Upper lobe of left lung (tissue), 6 donors: ENCODE results near the gene PPM1B. TPM values are rescaled to one million over a fixed set of nuclear protein-coding genes. Genes with fewer than 3 reads are reported as not detected.

Experiments
- ATAC-seq, 2 donors: fragments of 200-7000 bp; cut with Tn5 transposase; one replicate each; pipeline ENCODE4 v1.9.1; 2022; ENCODE audit warnings: mild to moderate bottlenecking in 2 of 2, moderate library complexity in 2 of 2; ENCODE audit not compliant: low FRiP score in 2 of 2
- DNase-seq, 2 donors: peaks; one replicate each; pipeline ENCODE4 v3.0.0-alpha.2; 2019 to 2020
- H3K27ac ChIP-seq, 4 donors: fragments of 200-600 bp; sonication (generic); one replicate each; pipeline ENCODE4 v1.5.1; 2016 to 2019
- H3K27me3 ChIP-seq, 4 donors: fragments of 200-600 bp; sonication (generic); one replicate each; pipeline ENCODE4 v1.5.1; 2017 to 2019
- H3K36me3 ChIP-seq, 4 donors: fragments of 200-600 bp; sonication (generic); one replicate each; pipeline ENCODE4 v1.5.1; 2016 to 2019
- H3K4me1 ChIP-seq, 4 donors: fragments of 200-600 bp; sonication (generic); one replicate each; pipeline ENCODE4 v1.5.1; 2018 to 2019
- H3K4me3 ChIP-seq, 4 donors: fragments of 200-600 bp; sonication (generic); one replicate each; pipeline ENCODE4 v1.5.1; 2017 to 2019; ENCODE audit warnings: mild to moderate bottlenecking in 2 of 4, moderate library complexity in 1 of 4
- H3K9me3 ChIP-seq, 4 donors: fragments of 200-600 bp; sonication (generic); one replicate each; pipeline ENCODE4 v1.5.1; 2018 to 2019
- EP300 ChIP-seq, 4 donors: sonication (generic); formaldehyde crosslinking; IDR thresholded peaks; one replicate each; pipeline ENCODE4 v1.5.1; 2017; ENCODE audit warnings: antibody characterized with exemption in 4 of 4, control low read depth in 2 of 4
- POLR2A ChIP-seq, 4 donors: fragments of 450-650 bp; IDR thresholded peaks; one replicate each; pipeline ENCODE4 v1.5.1; 2016 to 2017; ENCODE audit warnings: antibody characterized with exemption in 4 of 4, mild to moderate bottlenecking in 2 of 4
- POLR2AphosphoS5 ChIP-seq, 2 donors: sonication (generic); formaldehyde crosslinking; IDR thresholded peaks; one replicate each; pipeline ENCODE4 v1.5.1; 2017; ENCODE audit warnings: antibody characterized with exemption in 2 of 2
- WGBS, 2 donors: methylation state at CpG; one replicate each; pipeline ENCODE4 v1.1.5; 2017 to 2018; 5-methylcytosine and 5-hydroxymethylcytosine counted together
- total RNA-seq, 6 donors: library from RNA; depleted of rRNA in 4 of 6; stranded (reverse); fragments of >200 nt in 4 of 6; gene quantifications; one replicate each; pipeline versions ENCODE4 v1.1.0 to v1.2.1, GENCODE V29; 2016 to 2021
- TF ChIP-seq, protein P1 (sequence below), 6 experiments: fragments of 450-650 bp in 4 of 6; fragments of 200-600 bp in 2 of 6; sonication (generic) in 2 of 6; IDR thresholded peaks; one replicate each; pipeline ENCODE4 v1.5.1; 2016 to 2019; ENCODE audit warnings: antibody characterized with exemption in 6 of 6
- donor health status: DM: no; HTN: no; CAD: no; lungs with moderate emphysema.
- donor health status: DM: no; HTN: yes; CAD: no; lungs with severe emphysema.

The PPM1B gene
- total RNA-seq, 6 donors from 2014 or later: 35.5 to 71.2 (median 45.6) TPM

- ATAC-seq (no peak), DNase-seq (no peak)
- Histone ChIP-seq H3K4me1 (peaks cover 0 to 7% (median 2%) of the 10 kb centered on the region in 4 donors), H3K36me3 (peaks cover 0 to 13% (median under 1%) of the 10 kb centered on the region in 4 donors), H3K4me3 (no peak overlapping the region), H3K27me3 (no peaks in the 10 kb centered on the region), H3K27ac (no peak overlapping the region), H3K9me3 (no peaks in the 10 kb centered on the region)
- TF ChIP-seq EP300 (IDR thresholded peaks at IDR 0.05) (no peak), POLR2AphosphoS5 (IDR thresholded peaks at IDR 0.05) (no peak), POLR2A (IDR thresholded peaks at IDR 0.05) (no peak)
- TF ChIP-seq, protein P1, sequence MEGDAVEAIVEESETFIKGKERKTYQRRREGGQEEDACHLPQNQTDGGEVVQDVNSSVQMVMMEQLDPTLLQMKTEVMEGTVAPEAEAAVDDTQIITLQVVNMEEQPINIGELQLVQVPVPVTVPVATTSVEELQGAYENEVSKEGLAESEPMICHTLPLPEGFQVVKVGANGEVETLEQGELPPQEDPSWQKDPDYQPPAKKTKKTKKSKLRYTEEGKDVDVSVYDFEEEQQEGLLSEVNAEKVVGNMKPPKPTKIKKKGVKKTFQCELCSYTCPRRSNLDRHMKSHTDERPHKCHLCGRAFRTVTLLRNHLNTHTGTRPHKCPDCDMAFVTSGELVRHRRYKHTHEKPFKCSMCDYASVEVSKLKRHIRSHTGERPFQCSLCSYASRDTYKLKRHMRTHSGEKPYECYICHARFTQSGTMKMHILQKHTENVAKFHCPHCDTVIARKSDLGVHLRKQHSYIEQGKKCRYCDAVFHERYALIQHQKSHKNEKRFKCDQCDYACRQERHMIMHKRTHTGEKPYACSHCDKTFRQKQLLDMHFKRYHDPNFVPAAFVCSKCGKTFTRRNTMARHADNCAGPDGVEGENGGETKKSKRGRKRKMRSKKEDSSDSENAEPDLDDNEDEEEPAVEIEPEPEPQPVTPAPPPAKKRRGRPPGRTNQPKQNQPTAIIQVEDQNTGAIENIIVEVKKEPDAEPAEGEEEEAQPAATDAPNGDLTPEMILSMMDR (IDR thresholded peaks at IDR 0.05): no peak
- 38 to 41% methylated on average over 2 of the region's 2 CpGs for WGBS, 2 donors
Observed at GRCh38 chr2:44233450-44234128, 64.9 kb downstream of the PPM1B start.

DNA sequence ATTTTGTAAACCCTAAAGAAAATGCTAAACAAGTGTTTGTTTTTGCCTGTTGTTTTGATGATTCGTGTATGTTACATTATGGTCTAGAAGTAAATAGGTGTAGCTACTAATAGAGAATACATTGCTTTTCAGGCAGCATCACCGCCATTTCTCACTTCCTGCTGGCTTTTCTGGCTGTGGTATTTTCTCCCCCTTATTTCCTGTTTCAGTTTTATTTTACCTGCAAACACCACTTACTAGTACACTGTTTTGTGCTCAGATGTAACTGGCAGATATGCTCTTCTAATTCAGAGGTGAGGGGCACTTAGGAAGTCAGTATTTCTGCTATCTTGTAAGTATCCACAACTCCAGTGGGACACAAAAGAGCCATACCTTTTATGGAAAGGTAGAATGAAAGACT lies 68.5 kb downstream of the PPM1B start:
- TF ChIP-seq, protein P1 (IDR thresholded peaks at IDR 0.05): no peak
- TF ChIP-seq POLR2AphosphoS5 (IDR thresholded peaks at IDR 0.05) (no peak), EP300 (IDR thresholded peaks at IDR 0.05) (no peak)
- Histone ChIP-seq H3K36me3 (peaks cover 0 to 2% (median 0%) of the 10 kb centered on the region in 4 donors), H3K27ac (no peak overlapping the region), H3K27me3 (no peaks in the 10 kb centered on the region), H3K9me3 (no peaks in the 10 kb centered on the region), H3K4me1 (peaks cover 0 to 7% (median 2%) of the 10 kb centered on the region in 4 donors), H3K4me3 (no peak overlapping the region)
- ATAC-seq (no peak), DNase-seq (no peak)
- 55 to 57% methylated on average over 2 of the region's 2 CpGs for WGBS, 2 donors

- Histone ChIP-seq H3K4me1 (peaks cover 8 to 11% (median 9%) of the 10 kb centered on the region in 4 donors), H3K27me3 (no peaks in the 10 kb centered on the region), H3K4me3 (no peak overlapping the region), H3K27ac (no peak overlapping the region), H3K36me3 (no peaks in the 10 kb centered on the region), H3K9me3 (no peaks in the 10 kb centered on the region)
- DNase-seq (no peak), ATAC-seq (no peak)
- TF ChIP-seq POLR2AphosphoS5 (IDR thresholded peaks at IDR 0.05) (no peak), EP300 (IDR thresholded peaks at IDR 0.05) (no peak), POLR2A (IDR thresholded peaks at IDR 0.05) (no peak)
- TF ChIP-seq, protein P1 (IDR thresholded peaks at IDR 0.05): no peak
- 60 to 62% methylated on average over 2 of the region's 2 CpGs for WGBS, 2 donors
Observed at GRCh38 chr2:44242904-44243303, 74.2 kb downstream of the PPM1B start.

DNA sequence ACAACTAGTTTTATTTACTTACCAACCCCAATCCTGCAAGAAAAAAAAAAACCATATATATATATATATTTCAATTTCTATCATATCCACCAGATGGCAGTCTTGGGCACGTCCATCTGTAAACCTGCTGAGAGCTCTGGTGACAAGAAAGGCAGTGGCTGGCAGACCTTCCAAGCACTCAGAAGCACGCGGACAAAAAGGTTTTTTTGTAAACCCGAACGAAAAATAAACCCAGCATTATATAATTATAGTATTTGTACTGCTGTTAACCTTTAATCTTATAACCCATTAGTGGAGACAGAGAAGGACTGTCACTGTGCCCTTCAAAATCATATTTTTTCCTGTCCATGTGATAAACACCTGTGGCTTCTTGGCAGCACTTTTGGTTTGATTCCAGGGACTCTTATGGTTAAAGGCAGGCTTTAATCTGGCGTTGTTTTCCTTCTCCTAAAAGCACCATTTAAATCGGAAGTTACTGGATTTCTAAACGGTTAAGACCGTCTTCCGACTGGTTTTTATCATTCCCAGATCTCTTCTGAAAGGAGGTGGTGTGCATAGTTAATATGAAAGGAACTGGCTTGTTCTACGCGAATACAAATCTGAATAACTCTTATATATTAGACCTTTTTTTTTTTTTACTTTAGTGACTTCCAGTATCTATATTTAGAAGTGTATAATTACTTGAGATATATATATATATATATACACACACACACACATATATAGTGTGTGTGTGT lies 75.6 kb downstream of the PPM1B start:
- peak; percentile 88 to 90 for ATAC-seq
- Histone ChIP-seq H3K27me3 (no peaks in the 10 kb centered on the region), H3K9me3 (no peaks in the 10 kb centered on the region), H3K36me3 (no peaks in the 10 kb centered on the region), H3K4me3 (peak overlapping the region in 3 of 4 donors; percentile 20 to 41 (median 40)), H3K4me1 (peaks cover 8 to 11% (median 9%) of the 10 kb centered on the region in 4 donors), H3K27ac (peak overlapping the region in 2 of 4 donors; percentile 28 to 43)
- DNase-seq: peak in 1 of 2 donors; percentile 77
- TF ChIP-seq POLR2A (IDR thresholded peaks at IDR 0.05): no peak
- TF ChIP-seq, protein P1 (IDR thresholded peaks at IDR 0.05): peak in 5 of 6 experiments; percentile 19 to 44 (median 33)
- TF ChIP-seq EP300 (IDR thresholded peaks at IDR 0.05): no peak
- no peak for TF ChIP-seq POLR2AphosphoS5 (IDR thresholded peaks at IDR 0.05)
- 4 to 5% methylated on average over 12 of the region's 12 CpGs for WGBS, 2 donors
